ENCODE measurements around the gene STT3B.

The STT3B gene

DNA sequence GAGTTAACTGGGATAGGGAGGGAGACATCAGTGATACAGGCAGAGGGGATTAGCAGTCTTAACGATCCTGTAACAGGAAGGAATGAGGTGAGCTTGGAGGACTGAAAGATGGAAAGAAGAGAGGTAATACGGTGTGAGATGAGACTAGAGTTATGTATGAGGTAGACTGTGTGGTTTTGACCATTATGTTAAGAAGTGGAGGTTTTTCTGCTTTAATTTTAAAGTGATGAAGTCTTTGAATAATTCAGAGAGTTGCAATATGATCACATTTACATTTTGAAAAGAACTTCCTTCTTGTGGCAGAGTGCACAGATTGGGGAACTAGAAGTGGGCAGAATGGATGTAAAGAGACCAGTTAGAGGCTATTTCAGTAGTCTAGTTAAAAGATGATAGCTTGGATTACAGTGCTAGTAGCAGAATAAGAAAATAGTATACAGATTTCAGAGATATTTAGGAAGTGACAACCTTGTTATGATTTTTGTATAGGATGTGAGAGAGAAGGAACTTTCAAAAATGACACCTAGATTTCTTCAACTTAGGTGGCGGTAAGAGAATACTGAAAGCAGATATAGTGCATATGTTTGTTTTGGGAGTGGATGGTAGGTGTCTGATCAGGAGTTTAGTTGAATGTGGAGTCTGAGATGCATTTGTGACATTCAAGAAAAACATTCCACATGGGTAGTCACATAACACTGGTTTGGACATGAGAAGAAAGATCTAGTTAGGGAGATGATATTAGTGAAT is 40.5 kb downstream of the STT3B start:
- Histone ChIP-seq H3K9me3 (no peaks in the 10 kb centered on the region), H3K36me3 (no peaks in the 10 kb centered on the region), H3K4me3 (ENCODE audit: low read depth, low read length) (no peak overlapping the region), H3K4me1 (no peaks in the 10 kb centered on the region), H3K27me3 (no peaks in the 10 kb centered on the region)
- DNase-seq: no peak
- TF ChIP-seq, protein P1, sequence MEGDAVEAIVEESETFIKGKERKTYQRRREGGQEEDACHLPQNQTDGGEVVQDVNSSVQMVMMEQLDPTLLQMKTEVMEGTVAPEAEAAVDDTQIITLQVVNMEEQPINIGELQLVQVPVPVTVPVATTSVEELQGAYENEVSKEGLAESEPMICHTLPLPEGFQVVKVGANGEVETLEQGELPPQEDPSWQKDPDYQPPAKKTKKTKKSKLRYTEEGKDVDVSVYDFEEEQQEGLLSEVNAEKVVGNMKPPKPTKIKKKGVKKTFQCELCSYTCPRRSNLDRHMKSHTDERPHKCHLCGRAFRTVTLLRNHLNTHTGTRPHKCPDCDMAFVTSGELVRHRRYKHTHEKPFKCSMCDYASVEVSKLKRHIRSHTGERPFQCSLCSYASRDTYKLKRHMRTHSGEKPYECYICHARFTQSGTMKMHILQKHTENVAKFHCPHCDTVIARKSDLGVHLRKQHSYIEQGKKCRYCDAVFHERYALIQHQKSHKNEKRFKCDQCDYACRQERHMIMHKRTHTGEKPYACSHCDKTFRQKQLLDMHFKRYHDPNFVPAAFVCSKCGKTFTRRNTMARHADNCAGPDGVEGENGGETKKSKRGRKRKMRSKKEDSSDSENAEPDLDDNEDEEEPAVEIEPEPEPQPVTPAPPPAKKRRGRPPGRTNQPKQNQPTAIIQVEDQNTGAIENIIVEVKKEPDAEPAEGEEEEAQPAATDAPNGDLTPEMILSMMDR (IDR thresholded peaks at IDR 0.05; ENCODE audit: low read depth, low read length): no peak

DNA sequence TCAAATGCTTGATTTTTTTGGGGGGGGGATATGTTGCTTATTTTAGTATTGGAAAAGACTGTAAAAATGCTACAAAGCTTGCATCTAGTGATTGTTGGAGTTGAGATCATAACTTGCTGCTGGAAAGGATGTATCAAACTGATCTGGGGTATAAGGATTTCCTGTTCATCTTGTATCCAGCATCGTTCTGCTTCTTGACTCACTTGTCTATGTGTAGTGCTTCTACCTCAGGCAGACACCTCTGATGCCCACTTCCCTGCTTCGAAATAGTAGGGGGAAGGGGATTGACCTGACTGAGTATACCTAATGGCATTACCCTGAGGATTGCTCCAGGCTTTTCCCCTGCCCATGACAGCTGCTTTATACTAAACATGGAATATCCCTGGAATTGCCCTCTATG is 42.7 kb downstream of the STT3B start:
- no peaks in the 10 kb centered on the region for H3K36me3 ChIP-seq
- DNase-seq: no peak
- H3K4me1 ChIP-seq: no peaks in the 10 kb centered on the region
- H3K27me3 ChIP-seq: no peaks in the 10 kb centered on the region
- no peaks in the 10 kb centered on the region for H3K9me3 ChIP-seq
- TF ChIP-seq, protein P1 (IDR thresholded peaks at IDR 0.05; ENCODE audit: low read depth, low read length): no peak
- no peak overlapping the region for H3K4me3 ChIP-seq (ENCODE audit: low read depth, low read length)

DNA sequence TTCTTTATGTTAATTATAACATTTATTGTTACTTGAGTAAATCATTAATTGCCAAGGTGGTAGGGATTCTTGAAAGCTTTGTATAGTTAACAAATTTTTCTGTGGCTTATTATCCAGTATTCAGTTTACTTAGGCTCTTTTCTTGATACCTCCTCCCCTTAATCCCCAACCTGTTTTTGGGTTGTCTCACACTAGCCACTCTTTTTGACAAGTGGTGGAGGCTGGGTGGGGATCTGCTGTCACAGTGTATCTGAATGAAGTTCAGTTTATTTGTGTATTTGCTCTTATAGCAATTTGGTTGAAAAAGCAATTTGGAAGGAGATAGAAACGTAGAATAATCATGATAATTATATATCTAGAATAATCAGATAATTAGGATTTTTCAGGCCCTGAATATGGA is 43.8 kb downstream of the STT3B start:
- DNase-seq: no peak
- Histone ChIP-seq H3K4me1 (no peaks in the 10 kb centered on the region), H3K9me3 (no peaks in the 10 kb centered on the region), H3K36me3 (no peaks in the 10 kb centered on the region), H3K4me3 (ENCODE audit: low read depth, low read length) (no peak overlapping the region), H3K27me3 (no peaks in the 10 kb centered on the region)
- TF ChIP-seq, protein P1 (IDR thresholded peaks at IDR 0.05; ENCODE audit: low read depth, low read length): no peak

DNA sequence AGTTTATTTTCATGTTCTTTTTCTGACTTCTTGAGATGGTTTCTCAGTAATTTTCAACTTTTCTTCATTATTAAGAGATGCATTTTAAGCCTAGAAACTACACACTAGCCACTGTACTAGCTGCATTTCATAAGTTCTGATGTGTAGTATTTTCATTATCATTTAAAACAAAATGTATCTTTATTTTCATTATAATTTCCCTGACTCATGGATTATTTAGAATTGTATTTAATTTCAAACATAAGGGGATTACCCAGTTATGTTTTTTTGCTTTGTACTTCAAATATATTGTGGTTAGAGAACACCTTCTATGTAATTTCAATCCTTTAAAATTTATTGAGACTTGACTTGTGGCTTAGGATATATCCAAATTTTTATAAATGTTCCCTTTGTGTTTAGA is 44.5 kb downstream of the STT3B start:
- H3K4me1 ChIP-seq: no peaks in the 10 kb centered on the region
- TF ChIP-seq, protein P1 (IDR thresholded peaks at IDR 0.05; ENCODE audit: low read depth, low read length): no peak
- H3K4me3 ChIP-seq (ENCODE audit: low read depth, low read length): no peak overlapping the region
- no peaks in the 10 kb centered on the region for H3K36me3 ChIP-seq
- no peaks in the 10 kb centered on the region for H3K27me3 ChIP-seq
- DNase-seq: no peak
- H3K9me3 ChIP-seq: no peaks in the 10 kb centered on the region

DNA sequence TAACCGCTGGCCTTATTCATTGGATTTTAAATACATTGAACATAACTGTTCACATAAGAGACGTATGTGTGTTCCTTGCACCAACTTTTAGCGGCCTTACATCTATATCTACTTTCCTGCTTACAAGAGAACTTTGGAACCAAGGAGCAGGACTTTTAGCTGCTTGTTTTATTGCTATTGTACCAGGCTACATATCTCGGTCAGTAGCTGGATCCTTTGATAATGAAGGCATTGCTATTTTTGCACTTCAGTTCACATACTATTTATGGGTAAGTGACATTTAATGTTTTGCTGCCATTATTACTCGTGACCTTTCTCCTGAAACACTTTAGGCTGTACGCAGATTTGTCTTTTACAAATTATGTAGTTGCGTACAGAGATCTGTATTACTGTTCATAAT is 47.1 kb downstream of the STT3B start:
- H3K4me1 ChIP-seq: no peaks in the 10 kb centered on the region
- H3K27me3 ChIP-seq: no peaks in the 10 kb centered on the region
- TF ChIP-seq, protein P1 (IDR thresholded peaks at IDR 0.05; ENCODE audit: low read depth, low read length): no peak
- no peaks in the 10 kb centered on the region for H3K36me3 ChIP-seq
- no peaks in the 10 kb centered on the region for H3K9me3 ChIP-seq
- no peak for DNase-seq
- no peak overlapping the region for H3K4me3 ChIP-seq (ENCODE audit: low read depth, low read length)

DNA sequence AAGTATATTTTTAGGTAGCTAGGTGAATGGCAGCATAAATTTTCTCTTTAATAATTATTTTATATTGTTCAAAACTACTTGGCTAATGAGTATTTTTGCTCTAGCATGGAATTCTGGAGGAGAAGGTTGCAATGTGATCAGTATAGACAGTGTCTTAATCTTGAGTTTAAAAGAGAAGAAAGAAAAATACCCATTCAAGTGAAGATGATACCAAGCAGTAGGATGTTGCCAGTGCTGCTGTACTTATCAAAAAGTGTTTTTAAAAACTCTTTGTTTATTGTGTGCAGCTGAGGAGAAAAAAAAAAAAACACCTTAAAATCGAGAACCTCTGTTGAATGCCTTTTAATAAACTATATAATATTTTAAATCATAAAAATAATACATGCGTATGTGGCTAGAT is 47.9 kb downstream of the STT3B start:
- no peaks in the 10 kb centered on the region for H3K4me1 ChIP-seq
- TF ChIP-seq, protein P1 (IDR thresholded peaks at IDR 0.05; ENCODE audit: low read depth, low read length): no peak
- no peaks in the 10 kb centered on the region for H3K9me3 ChIP-seq
- DNase-seq: no peak
- no peaks in the 10 kb centered on the region for H3K27me3 ChIP-seq
- no peak overlapping the region for H3K4me3 ChIP-seq (ENCODE audit: low read depth, low read length)
- no peaks in the 10 kb centered on the region for H3K36me3 ChIP-seq
